Skeletal muscle satellite cell (primary cell): ENCODE results near the gene DPP6.

ENCODE experiments used
- H3K27me3 ChIP-seq: 2 replicates; pipeline ENCODE4 v1.7.0; 2013; ENCODE audit warnings: low read length; ENCODE audit not compliant: control insufficient read depth, insufficient read depth
- H3K36me3 ChIP-seq: 2 replicates; pipeline ENCODE4 v1.7.0; 2013; ENCODE audit warnings: mild to moderate bottlenecking, control low read depth, low read length; ENCODE audit not compliant: insufficient read depth
- H3K4me1 ChIP-seq: 2 replicates; pipeline ENCODE4 v1.7.0; 2013; ENCODE audit warnings: low read length; ENCODE audit not compliant: control insufficient read depth, insufficient read depth
- H3K4me2 ChIP-seq: 2 replicates; pipeline ENCODE4 v1.7.0; 2013; ENCODE audit warnings: mild to moderate bottlenecking, low read length
- H3K4me3 ChIP-seq: 2 replicates; pipeline ENCODE4 v1.7.0; 2013; ENCODE audit warnings: low read length
- H3K9ac ChIP-seq: 2 replicates; pipeline ENCODE4 v1.7.0; 2013; ENCODE audit warnings: mild to moderate bottlenecking, low read depth, low read length, moderate library complexity
- H3K9me3 ChIP-seq: replicated peaks from 2 replicates; pipeline ENCODE4 v1.7.0; 2013; ENCODE audit warnings: mild to moderate bottlenecking, control low read depth, low read length

The DPP6 gene

DNA sequence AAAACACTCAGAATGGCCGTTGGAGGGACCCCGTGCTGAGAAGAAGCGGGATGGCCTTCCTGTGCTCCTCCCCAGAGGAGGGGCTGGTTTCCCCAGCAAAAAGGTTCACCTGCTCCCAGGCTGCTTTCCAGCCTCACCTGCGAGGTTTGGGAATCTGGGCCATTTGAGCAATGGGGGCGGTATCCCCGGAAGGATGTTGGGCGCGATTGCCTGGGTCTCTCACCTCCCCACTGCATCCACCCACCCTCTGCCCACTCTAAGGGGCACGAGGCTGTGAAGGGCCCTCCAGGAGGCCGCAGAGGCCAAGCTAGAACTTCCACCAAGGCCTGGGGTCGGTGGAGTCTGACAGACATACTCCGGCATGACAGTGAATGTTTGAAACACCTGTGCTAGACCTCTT, 803.2 kb downstream of the DPP6 start:
- no peak overlapping the region for H3K4me3 ChIP-seq
- no peaks in the 10 kb centered on the region for H3K36me3 ChIP-seq
- peaks cover 10% of the 10 kb centered on the region for H3K9me3 ChIP-seq
- H3K27me3 ChIP-seq = no peaks in the 10 kb centered on the region
- H3K4me2 ChIP-seq = no peak overlapping the region
- no peak overlapping the region for H3K9ac ChIP-seq
- H3K4me1 ChIP-seq = no peaks in the 10 kb centered on the region

DNA sequence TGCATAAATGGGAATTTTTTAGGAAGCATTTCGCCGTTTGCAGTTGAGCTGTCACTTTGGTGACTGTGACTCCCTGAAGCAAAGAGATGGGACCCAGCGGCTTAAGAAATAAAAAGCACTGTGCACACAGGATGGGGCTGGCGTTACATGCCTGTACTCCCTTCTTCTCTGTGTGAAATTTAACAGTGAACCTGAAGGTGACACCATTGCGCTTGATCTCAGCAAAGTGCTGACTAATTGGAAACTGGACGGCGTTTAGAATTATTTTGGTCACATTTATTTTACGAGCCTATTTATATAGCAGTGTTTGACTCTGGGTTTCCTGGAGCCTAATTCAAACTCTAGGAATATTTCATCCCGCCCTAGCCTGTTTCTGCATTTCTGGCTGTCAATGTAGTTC, 804.5 kb downstream of the DPP6 start:
- H3K27me3 ChIP-seq = no peaks in the 10 kb centered on the region
- no peaks in the 10 kb centered on the region for H3K36me3 ChIP-seq
- H3K4me2 ChIP-seq = no peak overlapping the region
- H3K4me1 ChIP-seq = no peaks in the 10 kb centered on the region
- peaks cover 12% of the 10 kb centered on the region for H3K9me3 ChIP-seq
- H3K9ac ChIP-seq = no peak overlapping the region
- H3K4me3 ChIP-seq = no peak overlapping the region

DNA sequence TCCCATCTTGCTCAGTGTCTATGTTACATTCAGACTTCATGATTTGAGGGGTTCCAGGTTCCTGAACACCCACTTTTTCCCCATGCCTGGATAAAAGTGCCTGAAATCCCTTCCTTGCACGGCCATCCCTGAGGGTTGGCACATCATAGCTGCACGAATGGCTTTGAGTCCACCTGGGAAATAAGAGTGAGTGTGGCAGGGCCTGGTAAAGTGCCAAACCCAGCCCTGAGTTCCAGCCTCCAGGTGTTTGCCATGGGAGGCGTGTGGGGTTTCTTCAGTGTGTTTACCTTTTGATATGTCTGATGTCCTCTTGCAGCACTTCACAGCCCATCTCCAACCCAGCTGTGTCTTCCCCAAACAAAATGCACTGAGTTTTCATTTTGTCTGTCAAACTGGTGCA, 805.0 kb downstream of the DPP6 start:
- Histone ChIP-seq H3K4me1 (no peaks in the 10 kb centered on the region), H3K4me2 (no peak overlapping the region), H3K9ac (no peak overlapping the region), H3K9me3 (peaks cover 17% of the 10 kb centered on the region), H3K36me3 (no peaks in the 10 kb centered on the region), H3K27me3 (no peaks in the 10 kb centered on the region), H3K4me3 (no peak overlapping the region)

DNA sequence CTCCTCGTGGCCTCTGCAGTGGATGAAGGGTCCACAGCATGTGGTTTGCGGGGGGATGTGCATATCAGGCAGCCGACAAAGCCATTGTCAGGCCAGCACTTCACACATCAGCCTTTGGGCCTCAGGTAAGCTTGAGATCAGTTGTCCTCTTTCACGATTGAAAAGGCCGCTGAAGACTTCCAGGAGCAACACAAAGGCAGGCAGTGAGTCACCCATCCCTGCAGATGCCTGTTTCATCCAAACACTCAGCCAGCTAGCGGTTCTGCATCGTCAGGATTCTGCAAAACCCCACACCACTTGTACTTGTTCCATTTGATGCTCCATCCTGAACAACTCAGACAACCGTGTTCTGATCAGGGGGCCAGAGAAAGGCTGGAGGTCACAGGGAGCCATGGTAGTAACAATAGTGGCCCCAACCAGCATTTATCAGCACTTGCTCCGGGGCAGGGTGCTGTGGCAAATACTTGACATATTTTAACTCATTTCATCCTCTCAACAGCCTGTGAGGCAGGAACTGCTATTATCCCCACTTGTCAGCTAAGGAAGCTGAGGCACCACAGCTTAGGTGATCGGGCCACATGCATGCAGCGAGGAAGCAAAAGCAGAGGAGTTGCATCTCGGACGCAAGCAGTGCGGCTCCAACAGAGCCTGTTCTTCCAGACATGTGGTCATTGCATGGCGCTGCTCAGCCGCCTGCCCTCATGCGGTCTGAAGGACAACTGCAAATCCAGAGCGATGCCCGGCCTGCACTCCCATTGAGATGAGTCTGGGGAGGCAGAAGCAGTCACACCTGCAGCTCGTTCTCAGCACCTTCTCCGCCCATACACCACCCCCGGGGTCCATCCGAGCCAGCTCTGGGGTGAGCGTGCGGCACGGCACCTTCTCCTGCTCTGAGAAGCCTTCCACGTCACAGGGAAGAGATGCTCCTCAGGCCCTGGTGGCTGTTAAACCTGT, 805.8 kb downstream of the DPP6 start:
- Histone ChIP-seq H3K4me2 (no peak overlapping the region), H3K36me3 (no peaks in the 10 kb centered on the region), H3K9ac (no peak overlapping the region), H3K4me1 (no peaks in the 10 kb centered on the region), H3K9me3 (peaks cover 15% of the 10 kb centered on the region), H3K4me3 (no peak overlapping the region), H3K27me3 (no peaks in the 10 kb centered on the region)

DNA sequence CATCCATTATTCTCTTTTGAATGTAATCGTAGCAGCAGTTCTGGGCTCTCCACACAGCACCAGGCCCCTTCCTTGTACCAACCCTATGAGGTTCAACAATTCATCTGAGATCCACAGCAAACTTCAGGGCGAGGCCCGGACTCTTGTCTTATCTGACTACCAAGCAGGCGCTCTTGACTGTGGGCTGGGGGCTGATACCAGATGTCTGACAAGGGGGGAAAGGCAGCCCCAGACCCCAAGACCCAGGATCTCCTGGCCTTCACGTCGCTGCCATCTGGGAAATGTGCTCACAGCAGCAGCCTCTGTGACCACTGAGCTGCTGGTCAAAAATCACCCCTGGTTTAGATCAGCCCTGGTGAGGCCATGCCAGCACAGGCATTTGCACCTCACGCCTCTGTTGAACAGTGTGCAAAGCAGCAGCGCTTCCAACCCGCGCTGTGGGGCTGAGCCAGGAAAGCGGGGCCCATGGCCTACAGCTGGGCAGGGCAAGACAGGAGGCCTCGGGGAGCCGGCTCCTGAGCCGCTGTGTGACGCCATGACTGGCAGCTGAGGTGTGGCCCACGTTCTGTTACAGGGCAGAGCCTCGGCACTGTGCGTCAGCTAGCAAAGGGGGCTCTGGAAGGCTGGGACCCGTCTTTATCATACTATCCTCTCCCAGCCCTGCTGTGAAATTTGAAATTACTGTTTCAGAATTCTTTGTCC, 806.8 kb downstream of the DPP6 start:
- H3K36me3 ChIP-seq = no peaks in the 10 kb centered on the region
- H3K9me3 ChIP-seq = peaks cover 15% of the 10 kb centered on the region
- H3K9ac ChIP-seq = no peak overlapping the region
- H3K4me1 ChIP-seq = no peaks in the 10 kb centered on the region
- no peak overlapping the region for H3K4me2 ChIP-seq
- H3K4me3 ChIP-seq = no peak overlapping the region
- H3K27me3 ChIP-seq = no peaks in the 10 kb centered on the region

DNA sequence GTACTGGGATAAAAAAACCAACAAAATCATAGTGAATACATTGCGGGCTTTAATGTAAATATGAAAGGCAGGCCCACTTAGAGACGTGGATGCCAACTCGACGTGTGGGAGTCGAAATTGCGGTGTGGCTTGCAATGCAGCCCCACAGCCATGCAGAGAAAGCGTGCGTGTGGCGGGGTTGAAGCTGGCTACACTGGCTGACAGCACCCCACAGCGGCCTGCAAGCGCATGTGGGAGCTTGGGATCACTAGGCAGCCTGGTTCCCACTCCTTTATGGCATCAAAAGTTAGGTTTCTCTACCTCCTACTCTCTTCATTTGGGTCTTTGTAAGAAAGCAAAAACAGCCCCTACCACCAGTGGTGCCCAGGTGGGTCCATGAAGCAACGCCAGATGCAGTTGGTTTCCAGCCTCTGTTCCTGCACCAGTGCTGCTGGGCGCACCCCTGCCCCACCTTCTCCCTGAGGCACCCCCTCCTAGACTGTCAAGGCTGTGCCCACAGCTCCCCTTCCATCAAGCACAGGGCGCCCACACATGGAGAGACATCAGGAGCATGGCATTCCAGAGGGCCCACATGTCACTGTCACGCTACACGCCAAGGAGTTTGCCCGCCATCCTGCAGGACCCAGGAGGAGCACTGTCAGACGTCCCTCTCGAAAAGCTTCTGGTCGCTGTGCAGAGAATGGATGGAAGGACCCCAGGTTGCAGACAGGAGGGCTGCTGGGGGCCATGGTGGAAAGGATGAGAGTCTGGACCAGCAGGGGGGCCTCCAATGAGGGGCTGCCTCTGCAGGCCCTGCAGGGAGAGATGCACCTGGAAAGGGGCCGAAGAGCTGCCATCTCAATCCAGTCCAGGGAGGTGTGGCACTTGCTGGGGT, 807.8 kb downstream of the DPP6 start:
- H3K4me3 ChIP-seq = no peak overlapping the region
- no peaks in the 10 kb centered on the region for H3K36me3 ChIP-seq
- no peak overlapping the region for H3K4me2 ChIP-seq
- no peak overlapping the region for H3K9ac ChIP-seq
- H3K9me3 ChIP-seq = peaks cover 15% of the 10 kb centered on the region
- no peaks in the 10 kb centered on the region for H3K27me3 ChIP-seq
- no peaks in the 10 kb centered on the region for H3K4me1 ChIP-seq

DNA sequence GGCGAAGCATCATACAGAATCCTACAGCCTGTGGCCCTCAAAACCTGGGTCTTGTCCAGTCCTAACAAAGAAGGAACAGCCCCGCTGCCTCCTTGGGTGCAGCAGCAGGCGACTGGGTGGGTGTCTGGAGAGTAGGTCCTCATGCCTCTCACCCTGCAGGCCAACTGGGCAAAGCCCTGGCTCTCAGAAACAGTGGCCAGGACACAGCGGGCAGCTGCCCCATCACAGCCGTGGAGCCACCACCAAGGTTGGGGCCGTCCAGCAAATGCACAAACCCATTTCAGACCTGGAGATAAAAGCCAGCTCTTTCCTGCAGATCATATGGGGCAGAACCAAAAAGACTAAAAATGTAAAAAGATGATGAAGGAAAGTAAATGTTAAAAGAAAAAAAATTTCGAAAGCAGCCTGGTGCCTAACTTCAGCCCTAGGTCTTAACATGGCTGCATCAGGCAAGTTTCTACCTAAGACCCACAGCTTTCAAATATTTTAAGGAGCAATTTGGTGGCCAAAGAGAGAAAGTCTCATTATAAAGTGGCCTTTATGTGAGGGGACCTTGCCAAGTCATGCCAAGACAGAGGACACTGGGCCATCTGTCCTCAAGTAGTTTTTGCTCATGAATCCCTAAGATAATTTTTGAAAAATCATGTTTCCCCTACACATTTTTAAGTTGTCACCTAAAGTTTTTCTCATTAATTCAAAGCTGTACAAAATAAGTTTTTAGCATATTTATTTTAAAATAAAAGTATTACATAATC, 808.6 kb downstream of the DPP6 start:
- Histone ChIP-seq H3K4me2 (no peak overlapping the region), H3K4me1 (no peaks in the 10 kb centered on the region), H3K27me3 (no peaks in the 10 kb centered on the region), H3K36me3 (no peaks in the 10 kb centered on the region), H3K9me3 (peaks cover 15% of the 10 kb centered on the region), H3K4me3 (no peak overlapping the region), H3K9ac (no peak overlapping the region)

DNA sequence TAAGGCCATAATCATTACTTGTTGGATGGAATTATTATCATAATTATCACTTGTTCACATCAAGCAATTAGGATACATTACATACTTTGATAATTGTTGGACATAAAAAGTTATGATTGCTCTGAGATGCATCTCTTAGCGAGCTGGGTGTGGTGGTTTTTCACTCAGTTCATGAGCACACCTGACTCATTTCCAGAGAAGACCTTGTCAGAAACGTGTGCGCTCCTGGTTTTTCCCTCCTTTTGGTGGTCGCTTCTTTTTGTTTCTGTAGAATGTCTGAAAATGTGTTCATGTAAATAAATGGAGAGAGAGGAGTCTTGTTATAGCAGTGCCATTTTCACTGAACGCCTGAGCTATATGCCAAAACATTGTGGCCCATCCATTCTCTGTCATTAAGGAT, 809.4 kb downstream of the DPP6 start:
- Histone ChIP-seq H3K4me1 (no peaks in the 10 kb centered on the region), H3K27me3 (no peaks in the 10 kb centered on the region), H3K4me2 (no peak overlapping the region), H3K9me3 (peaks cover 15% of the 10 kb centered on the region), H3K36me3 (no peaks in the 10 kb centered on the region), H3K9ac (no peak overlapping the region), H3K4me3 (no peak overlapping the region)

DNA sequence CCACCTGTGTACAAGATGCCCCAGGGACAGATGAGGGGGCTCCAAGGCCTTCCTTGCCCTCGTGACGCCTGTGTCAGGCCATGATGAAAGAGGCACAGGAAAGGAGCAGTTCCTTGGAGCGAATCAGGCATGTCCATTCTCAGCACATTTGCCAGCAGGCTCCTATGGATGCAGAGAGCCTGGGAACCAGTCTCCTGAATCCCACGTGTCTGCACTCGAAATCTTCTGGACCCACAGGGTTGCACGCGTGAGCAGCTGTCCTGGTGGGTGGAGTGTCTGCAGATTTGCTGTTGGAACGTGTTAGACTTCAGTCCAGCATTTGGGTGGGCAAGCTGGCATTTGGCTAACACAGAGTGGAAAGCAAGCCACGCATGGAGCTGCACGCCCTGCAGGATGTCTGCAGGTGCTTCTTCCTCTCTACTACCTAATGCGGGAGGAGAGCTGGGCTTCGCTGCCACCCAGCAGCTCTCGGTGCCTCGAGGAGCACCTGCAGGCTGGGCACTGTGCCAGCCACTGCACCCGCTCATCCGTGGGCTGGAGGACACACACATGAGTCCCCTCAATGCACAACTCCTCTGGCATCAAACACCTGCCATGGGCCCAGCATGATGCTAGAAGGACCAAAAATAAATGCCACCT, 810.1 kb downstream of the DPP6 start:
- no peaks in the 10 kb centered on the region for H3K4me1 ChIP-seq
- H3K36me3 ChIP-seq = no peaks in the 10 kb centered on the region
- H3K9ac ChIP-seq = no peak overlapping the region
- H3K4me2 ChIP-seq = no peak overlapping the region
- H3K9me3 ChIP-seq = peaks cover 15% of the 10 kb centered on the region
- H3K4me3 ChIP-seq = no peak overlapping the region
- no peaks in the 10 kb centered on the region for H3K27me3 ChIP-seq

DNA sequence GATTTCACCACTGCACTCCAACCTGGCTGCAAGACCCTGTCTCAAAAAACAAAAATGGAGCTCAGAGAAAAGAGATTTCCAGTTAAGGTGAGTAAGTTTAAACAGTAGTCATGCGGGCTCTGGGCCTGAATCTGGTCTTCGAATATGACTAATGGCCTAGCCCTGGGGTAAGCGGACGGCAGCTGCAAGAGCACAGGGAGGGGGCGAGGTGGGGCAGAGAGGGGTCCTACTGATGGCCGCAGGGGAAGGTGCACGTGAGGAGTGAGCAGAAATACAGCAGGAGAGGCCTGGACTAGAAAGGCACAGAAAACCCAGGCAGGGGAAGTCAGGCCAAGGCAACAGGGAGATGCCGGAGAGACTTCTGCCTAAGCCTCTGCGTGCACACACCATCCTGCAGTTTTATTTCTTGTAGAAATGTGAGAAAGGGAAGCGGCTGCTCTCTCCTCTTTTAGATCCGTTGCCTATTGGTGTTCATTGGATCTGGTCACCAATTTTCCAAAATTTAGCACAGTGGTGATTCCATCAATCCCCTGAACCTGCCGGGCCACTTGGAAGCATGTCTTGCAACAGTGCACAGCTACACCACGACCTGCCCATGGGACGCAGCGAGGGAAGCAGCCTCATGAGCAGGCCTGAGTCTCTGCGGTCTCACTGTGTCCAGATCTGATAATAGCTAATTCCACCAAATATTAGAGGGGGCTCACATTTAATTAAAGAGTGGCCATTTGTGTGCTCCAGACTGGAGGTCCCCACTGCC, 811.7 kb downstream of the DPP6 start:
- Histone ChIP-seq H3K9me3 (peaks cover 10% of the 10 kb centered on the region), H3K9ac (no peak overlapping the region), H3K4me3 (no peak overlapping the region), H3K27me3 (no peaks in the 10 kb centered on the region), H3K4me2 (no peak overlapping the region), H3K36me3 (no peaks in the 10 kb centered on the region), H3K4me1 (no peaks in the 10 kb centered on the region)
